NCI-H748 (cell line): ENCODE results near the gene SZRD1.
"Not testable (repeated sequence)": the region's sequence is repeated elsewhere in the genome, so short reads cannot be mapped to it uniquely, and the experiment has no call there.

Source experiments
- DNase-seq: peaks from one replicate; lab custom pipeline; 2025; ENCODE audit not compliant: unreplicated experiment; lab: John Stamatoyannopoulos, UW

Gene SZRD1

GRCh38 chr1:16366722-16367257 is at the start of gene SZRD1:
Gene SZRD1, plus strand, starts transcription at chr1:16367242. Its CDS starts 16 bp downstream, at chr1:16367258.
- DNase-seq, result peak; percentile 98

- no peak for DNase-seq
Observed at GRCh38 chr1:16318555-16318954, 48.5 kb upstream of the SZRD1 start.

GRCh38 chr1:16321176-16321867 is 45.7 kb upstream of the SZRD1 start:
- DNase-seq, result no peak

- no peak for DNase-seq
Observed at GRCh38 chr1:16324456-16324890, 42.6 kb upstream of the SZRD1 start.

GRCh38 chr1:16326833-16327404 is 40.1 kb upstream of the SZRD1 start:
- no peak for DNase-seq

- DNase-seq, result no peak
Observed at GRCh38 chr1:16334655-16335340, 32.2 kb upstream of the SZRD1 start.

- no peak for DNase-seq
Observed at GRCh38 chr1:16338961-16339360, 28.1 kb upstream of the SZRD1 start.

- DNase-seq, result no peak
Observed at GRCh38 chr1:16340673-16341072, 26.4 kb upstream of the SZRD1 start.

- DNase-seq, result no peak
Observed at GRCh38 chr1:16342331-16343062, 24.5 kb upstream of the SZRD1 start.

- not testable (repeated sequence) for DNase-seq
Observed at GRCh38 chr1:16343276-16343675, 23.8 kb upstream of the SZRD1 start.

GRCh38 chr1:16348414-16349182 is 18.4 kb upstream of the SZRD1 start:
- no peak for DNase-seq

GRCh38 chr1:16349847-16350406 is 17.1 kb upstream of the SZRD1 start:
- DNase-seq, result no peak

GRCh38 chr1:16351456-16351993 is 15.5 kb upstream of the SZRD1 start:
- DNase-seq, result peak; percentile 26

- peak; percentile 90 for DNase-seq
Observed at GRCh38 chr1:16351994-16352841, 14.8 kb upstream of the SZRD1 start, which contains the start of gene FBXO42. Gene FBXO42, minus strand, starts transcription at chr1:16352480. Its CDS starts 37,062 bp downstream, at chr1:16315418.

- no peak for DNase-seq
Observed at GRCh38 chr1:16352842-16353535, 14.1 kb upstream of the SZRD1 start.

- DNase-seq, result no peak
Observed at GRCh38 chr1:16354619-16355018, 12.4 kb upstream of the SZRD1 start.

GRCh38 chr1:16356867-16357266 is 10.2 kb upstream of the SZRD1 start:
- DNase-seq, result no peak

GRCh38 chr1:16365146-16365498 is 1.9 kb upstream of the SZRD1 start:
- not testable (repeated sequence) for DNase-seq
